Measurements from ENCODE around the gene PARP4.
"Not testable (repeated sequence)": the region's sequence is repeated elsewhere in the genome, so short reads cannot be mapped to it uniquely, and the experiment has no call there.

Gene PARP4

DNA sequence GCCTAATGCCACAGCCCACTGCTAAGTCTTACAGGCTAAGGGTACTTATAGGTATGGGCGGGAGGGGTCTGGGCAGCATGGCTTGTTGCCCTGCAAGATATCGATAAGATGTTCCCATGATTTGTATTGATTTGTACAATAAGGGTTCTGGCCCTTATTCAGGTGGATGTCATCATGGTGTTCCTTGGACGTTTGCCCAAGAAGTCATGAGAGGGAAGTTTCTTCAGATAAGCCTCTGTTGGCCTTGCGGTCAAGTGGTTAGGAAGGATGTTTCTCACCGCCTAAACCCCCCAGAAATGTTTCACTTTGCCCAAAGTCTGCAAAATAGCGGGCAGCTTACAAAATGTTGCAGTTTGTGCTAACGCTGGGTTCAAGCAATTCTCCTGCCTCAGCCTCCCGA lies 7.3 kb downstream of the PARP4 start:
- DNase-seq = no peak

DNA sequence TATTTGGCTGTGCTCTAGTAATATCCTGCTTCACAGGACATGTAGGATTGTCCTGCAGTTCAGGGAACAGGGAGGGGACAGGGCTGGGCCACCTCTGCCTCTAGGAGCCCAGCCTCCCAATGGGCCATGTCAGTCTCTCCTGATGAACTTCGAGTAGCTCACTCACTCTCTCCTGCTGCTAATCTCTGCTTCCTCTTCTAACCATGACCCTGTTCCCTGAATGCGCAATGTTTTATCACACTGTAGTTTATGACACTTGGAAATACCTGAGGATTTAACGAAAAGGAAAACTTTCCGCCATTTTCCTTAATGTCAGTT lies 9.2 kb downstream of the PARP4 start:
- DNase-seq = no peak

DNA sequence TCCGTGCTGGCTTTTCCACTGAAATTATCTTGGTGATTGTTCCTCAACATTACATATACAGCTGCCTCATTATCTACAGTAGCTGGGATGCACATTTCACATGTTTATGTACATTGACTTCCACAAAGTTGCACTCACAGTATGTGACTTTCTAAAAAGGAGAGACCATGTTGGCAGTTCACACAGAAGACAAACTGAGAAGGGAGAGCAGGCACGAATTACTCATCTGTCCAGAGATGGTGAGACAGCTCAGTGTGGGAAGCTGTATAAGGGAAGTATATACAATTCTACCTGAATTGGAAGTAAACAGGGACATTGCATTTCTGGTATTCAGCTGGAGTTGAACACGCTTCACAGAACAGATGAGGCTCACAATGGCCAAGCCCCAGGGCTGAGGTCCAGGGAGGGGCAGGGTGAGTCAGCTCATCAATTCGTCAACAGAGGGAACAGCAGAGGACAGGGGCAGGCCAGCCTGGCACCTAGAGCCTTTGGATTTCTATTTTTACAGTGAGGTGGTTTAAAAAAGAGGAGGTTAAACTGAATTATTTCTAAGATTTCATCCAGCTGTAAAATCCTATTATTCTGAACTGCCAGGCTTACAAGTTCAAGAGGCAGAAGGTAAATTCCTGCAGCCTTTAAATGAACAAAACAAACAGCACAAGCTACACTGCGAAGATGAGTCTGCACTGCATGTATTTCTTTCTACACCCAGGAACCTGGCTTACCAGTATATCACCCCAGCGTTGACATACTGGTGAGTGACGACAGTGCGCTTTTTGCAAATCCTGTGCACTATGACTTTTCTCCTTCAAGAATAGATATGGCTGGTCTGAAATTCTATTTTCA lies 9.8 kb downstream of the PARP4 start:
- no peak for DNase-seq

DNA sequence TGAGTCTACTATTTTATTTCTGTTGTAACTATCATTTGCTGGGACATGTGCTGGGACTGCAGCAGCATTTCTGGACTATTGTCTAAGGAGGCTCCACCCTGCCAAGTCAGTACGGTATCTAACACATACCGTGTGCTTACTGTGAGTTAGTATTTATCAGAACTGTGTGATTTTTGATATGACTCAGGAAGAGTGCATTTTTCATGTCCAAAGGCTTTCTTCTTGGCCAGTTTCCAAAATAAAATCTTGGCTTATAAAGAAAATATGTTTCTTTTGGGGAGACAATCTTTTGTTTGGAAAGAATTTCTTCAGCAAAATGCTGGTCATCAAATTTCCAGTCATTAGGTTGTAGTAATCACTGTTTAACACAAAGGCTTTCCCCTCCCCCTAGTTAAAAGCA lies 11.6 kb downstream of the PARP4 start:
- no peak for DNase-seq

DNA sequence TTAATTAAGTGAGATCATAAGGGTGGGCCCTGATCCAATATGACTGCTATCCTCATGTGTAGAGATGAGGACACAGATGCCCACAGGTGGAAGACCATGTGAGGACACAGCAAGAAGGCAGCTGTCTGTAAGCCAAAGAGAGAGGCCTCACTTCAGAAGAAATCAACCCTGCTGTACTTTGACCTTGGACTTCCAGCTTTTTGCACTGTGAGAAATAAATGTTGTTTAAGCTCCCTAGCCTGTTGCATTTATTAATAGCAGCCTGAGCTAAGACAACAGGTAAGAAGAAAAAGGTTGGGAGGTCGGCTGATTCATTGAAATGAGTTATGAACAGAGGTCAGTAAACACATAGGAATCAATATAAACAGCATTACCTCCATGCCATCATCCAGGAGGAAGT lies 14.8 kb downstream of the PARP4 start:
- DNase-seq = no peak

DNA sequence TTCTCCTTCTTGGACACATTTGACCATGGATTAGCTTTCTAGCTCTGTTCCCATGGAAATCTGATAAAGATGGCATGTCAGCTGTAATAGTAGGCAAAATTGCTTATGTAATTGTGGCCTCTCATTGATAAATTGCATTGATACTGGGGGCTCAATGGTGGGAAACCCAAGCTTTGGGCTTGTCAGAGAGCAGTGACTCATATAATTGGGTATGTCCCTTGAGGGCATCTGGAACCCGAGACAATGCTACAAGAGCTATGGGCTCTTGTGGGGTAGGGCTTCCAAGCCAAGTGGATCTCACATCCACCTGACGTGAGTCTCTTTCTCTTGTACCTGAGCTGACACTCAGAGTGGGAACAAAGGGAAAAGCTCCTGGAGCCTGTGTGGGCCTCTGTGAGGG lies 16.3 kb downstream of the PARP4 start:
- DNase-seq = not testable (repeated sequence)

DNA sequence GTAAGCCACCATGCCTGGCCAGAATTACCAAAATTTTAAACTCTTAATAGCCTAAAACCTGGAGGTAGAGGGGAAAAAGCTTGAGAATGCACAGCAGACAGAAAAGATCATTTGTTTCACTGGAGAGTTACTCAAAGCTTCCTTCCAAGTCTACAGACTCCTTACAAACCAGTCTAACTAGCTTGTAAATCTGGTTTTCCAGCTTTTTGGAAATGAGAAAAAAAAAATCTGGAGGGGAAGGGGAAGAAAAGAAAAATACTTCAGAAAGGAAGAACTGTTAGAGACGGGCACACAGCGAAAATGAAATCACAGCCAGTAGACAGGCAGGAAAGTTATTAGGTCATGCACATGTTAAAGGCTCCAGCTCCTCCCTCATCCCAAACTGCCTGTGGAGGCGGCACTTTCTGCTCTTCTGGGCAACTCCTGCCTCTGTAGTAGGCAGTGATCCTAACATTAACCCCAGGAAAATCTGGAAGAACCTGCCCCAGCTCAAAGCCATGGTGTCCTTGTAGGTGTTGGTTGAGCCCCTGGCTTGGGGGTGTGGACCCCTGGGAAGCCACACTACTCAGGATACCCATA lies 17.3 kb downstream of the PARP4 start:
- no peak for DNase-seq

DNA sequence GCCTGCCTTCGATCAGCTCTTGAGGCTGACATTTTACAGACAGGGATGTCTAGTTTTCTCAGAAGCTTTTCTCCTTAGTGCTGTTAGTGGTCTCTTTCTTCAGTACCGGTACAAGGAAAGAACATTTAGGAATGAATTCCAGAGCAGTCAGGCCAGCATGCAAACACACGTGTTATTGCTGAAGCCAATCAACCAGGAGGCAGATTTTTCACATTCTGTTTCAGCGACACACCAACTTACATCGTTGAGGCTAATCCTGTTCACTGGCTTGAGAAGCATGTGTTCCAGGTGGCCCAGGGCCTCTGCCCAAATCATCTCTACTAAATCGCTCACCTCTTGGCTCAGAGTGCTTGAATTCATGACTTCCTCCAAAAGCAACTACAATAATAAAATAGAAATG lies 19.2 kb downstream of the PARP4 start:
- DNase-seq = no peak

DNA sequence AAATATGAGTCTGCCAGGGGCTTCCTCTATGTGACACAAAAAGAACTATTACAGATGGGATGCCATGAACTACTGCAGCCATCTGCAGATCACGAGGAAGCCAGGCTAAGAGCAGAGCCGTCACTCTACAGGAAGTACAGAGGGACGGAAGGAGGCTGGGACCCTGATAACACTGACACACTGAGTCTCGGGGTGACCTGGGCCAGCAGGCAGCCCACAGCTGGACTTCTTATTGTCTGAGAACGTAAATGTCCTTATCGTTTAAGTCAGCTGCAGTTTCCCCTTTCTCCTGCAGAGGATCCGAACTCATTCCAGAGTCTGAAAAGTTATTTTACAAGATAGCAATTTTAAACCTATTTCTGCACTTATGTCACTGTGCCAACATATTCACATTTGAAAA lies 20.7 kb downstream of the PARP4 start:
- DNase-seq = no peak

DNA sequence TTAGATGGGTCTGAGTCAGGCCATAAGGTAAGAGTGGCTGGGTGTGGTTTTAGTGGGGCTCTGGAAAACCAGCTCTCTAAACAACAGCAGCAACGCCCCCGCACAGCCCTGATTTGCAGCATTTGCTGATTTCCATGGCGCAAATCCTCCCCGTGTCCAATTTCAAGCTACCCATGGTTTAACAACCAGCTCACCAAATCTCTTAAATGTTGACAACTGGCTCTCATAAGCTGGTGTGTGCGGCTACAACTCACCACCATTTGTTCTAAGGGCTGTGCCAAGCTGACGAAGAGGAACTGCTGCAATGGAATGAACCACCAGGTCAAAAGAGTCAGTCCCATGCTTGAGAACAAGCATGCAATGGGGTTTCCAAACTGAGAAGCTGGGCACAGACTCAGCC lies 22.9 kb downstream of the PARP4 start:
- DNase-seq = no peak

DNA sequence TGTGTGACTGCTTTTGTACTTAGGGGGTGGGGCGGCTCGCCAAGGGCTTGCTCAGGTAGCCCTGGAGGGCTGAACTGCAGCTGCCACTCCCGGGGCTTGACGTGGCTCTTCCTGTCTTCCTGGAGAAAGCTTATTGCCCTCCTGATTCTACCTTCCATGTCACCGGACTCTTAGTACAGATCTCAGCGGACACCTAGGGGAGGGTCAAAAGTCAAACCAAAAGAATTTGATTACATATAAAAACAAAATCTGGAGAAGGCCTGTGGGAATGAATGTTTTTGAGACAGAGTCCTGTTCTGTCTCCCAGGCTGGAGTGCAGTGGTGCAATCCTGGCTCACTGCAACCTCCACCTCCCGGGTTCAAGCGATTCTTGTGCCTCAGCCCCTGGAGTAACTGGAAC lies 24.5 kb downstream of the PARP4 start:
- not testable (repeated sequence) for DNase-seq

DNA sequence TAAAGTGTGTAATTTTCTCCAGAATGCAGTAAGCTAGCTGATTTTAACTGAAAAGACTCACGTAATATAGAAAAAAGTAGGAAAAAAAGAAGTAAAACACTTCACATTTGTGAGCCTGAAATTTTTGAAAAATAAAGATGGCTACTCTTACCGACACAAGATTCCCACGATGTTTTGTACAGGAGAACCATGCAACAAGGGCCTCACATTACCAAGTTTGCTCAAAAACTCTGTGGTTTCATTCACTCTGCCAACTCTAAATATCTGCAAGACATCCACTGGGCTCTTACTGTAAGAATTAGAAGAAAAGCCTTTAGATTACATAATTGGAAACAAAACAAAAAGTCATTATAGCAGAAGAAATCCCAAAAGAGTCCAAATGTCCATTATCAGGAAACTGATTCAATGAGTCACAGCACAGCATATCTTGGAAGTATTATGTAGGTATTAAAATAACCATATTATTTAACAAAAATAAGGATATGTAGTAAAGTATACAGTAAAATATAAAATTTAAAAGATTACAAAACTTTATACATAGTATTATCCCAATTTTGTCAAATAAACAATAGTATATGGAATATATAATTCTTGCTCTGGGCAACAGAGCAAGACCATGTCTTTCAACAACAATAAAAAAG lies 26.4 kb downstream of the PARP4 start:
- DNase-seq = not testable (repeated sequence)

DNA sequence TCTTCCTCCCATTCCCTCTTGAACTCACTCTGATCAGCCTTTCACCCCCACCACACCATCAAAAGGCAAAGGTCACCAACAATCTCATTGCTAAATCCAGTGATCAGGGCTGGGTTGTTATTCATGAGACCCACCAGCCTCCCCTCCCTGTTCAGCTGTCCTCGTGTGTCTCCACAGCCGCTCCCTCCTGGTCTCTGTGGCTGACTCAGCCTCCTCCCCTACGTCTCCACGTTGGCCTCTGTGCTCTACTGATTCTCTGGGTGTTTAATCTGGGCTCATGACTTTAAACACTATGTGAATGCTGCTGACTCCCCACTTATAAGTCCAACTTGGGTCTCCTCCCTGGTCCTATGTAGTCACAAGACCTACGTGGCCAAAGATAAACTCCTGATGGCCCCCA lies 38.9 kb downstream of the PARP4 start:
- DNase-seq = no peak

DNA sequence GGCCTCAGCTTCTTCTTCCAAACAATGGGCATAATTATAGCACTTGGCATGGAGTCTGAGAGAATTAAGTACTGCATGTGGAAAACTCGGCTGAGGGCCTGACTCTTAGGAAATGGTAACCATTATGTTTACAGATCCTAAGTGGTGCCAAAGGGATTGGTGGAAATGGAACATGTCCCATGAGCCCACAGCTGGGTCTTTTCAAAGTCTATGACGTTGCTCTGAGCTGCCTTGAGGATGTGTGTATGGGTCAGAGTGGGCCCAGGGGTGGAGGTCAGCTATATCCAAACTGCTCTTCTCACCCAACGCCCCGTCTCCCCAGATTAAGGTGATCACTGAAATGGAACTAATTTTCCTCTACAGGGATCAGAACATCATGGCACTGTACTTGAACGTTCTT lies 40.4 kb downstream of the PARP4 start:
- DNase-seq = not testable (repeated sequence)

DNA sequence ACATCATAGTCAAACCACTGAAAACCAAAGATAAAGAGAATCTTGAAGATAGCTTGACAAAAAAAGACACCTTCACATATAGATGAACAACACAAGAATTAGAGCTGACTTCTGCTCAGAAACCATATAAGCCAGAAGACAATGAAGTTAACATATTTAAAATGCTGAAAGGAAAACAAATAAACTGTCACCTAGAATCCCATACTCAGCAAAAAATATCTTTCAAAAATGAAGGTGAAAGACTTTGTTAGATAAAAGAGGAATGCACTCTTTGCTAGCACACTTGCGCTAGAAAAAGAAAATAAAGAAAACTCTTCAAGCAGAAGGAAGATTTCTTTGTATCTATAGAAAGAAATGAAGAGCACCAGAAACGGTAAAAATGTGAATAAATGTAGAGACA lies 49.5 kb downstream of the PARP4 start:
- DNase-seq = no peak

DNA sequence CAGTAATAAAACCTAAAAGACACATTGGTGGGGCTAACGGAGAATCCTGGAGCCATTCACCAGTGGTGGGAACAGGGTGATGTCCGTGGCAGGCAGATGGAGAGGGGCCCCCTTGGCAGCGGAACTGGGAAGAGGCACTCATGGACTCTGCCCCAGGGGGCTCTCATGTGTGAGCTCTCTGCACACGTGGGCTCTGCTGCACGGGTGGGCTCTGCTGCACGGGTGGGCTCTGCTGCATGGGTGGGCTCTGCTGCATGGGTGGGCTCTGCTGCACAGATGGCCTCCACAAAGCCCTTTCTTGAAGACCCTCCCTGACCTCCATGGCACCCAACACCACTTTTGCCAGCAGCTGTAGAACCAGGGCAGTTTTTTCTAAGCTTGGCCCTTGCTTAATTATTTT lies 52.3 kb downstream of the PARP4 start:
- DNase-seq = no peak

DNA sequence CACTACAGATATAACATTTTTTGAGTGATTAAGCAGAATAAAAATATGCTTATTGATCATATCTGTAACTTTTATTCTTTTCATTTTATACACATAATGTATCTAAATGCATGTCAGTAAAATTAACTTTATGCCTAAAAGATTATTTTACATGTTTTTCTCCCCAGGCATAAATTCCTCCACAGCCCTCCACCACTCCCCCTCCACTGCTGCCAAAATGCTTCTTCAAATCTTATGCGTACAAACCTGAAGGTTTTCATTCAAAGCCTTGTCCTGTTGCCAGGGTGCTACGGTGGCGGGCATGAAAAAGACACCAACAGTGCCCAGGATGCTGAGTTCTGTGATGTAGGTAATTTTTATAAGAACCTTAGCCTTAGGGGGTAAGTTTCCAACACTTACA lies 52.9 kb downstream of the PARP4 start:
- no peak for DNase-seq

DNA sequence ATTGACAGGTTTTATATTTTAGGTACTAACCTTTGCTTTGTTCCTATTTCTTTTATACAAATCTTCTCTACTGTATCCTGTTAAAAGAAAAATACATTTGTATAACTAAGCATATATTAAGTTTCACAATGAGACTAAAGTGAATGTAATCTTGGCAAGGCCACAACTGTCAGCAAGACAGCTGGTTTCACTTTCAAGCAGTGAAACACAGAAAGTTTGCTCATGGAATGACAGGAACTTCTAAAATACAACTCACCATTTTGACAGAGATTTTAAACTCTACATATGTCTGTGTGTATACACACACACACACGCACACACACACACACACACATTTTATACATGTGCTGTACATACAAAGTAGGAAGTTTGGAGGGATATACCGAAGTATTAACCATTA lies 53.3 kb downstream of the PARP4 start:
- DNase-seq = no peak

DNA sequence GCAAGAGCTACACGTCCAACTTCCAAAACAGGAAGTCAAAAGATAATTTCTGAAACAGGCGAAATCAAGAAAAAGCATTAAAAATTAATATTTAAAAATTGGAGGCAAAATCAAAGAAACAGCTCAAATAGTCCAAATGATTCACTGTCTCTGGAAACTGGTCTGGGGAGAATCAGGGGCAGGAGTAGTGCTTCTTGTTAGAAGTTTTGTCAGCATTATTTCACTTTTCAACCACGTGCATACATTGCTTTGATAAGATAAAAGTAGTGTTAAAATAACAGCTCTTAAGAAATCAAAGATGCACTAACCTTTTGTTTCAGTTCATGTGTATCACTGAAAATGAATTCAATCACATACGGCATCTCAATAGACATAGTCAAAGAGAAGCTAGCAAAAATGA lies 53.8 kb downstream of the PARP4 start:
- no peak for DNase-seq

DNA sequence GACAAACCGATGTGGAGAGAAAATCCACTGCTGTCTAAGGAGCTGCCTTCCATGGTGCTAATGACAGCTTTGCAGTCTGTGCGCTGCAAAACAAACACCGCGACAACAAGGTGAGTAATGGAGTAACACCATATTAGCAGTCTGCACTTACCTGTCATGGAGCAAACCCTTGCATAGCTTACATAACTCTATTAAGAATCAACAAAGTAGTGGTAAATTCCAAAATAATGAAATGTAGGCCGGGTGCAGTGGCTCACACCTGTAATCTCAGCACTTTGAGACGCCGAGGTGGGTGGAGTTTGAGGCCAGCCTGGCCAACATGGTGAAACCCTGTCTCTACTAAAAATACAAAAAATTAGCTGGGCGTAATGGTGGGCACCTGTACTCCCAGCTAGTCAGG lies 56.2 kb downstream of the PARP4 start:
- DNase-seq = no peak

DNA sequence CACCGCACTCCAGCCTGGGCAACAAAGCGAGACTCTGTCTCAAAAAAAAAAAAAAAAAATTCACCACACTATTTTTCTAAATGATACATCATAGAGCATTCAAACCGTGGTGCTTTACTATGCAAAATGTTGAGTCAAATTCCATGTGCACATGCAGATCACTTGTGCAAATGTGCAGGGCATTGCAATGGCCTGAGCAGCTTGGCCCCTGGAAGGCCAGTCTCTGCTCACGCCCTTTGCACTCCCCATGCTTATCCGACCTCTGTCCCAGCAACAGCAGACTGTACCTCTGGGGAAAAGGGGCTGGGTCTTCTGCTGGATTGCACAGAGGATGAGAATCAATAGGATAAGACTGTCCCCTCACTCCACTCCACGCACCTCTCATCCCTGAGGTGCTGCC lies 58.5 kb downstream of the PARP4 start:
- no peak for DNase-seq

DNA sequence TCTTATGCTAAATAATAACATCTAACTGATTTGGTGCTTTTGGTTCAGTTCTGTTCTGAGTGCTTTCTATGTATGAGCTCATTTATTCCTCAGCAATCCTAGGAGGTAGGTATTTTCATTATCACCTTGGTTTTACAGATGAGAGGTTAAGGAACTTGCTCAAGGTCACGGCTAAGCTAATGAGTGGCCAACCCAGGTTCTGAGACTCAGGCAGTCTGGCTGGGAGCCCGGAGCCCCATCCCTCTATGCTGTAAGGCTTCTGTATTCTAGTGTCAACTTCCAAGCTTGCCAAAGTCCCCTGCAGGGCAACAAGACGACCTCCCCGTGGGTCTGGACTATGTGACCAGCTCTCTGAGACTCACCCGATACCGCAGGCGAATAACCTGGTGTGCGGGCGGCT lies 60.5 kb downstream of the PARP4 start:
- no peak for DNase-seq

DNA sequence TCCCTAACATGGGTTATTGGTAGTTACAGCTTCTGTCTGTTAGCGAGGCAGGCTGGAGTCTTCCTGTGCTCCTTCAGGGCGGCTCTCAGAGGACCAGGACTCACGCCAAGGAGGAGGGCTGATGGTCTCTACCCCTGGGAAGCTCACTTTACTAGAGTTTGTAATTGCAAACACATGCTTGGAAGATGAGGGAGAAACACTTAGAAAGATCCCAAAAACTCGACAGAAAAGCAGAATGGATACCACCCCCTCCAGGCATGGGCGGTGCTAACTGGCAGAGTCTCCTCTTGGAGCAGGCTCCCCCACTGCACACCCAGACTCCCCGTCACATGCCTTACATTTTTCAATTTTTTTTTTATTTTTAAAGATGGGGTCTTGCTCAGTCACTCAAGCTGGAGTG lies 62.0 kb downstream of the PARP4 start:
- peak; percentile 73 for DNase-seq

DNA sequence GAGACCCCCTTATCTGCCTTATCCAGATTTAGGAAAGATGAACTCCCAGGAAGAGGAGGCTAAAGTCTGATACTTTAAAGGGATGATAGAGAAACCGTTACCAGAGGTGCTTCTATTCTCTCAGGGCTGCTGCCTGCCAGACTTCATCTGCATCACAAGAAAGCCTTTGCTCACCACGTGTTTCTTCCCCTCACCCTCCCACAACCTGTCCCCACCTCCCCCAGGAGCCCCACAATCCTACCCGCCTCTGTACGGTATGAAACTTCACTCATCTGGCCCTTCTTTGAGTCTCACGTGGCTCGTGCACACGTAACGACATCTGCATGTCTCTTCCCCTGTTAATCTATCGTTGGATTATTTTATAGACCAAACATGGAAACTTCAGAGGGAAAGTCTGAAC lies 67.7 kb downstream of the PARP4 start:
- not testable (repeated sequence) for DNase-seq

DNA sequence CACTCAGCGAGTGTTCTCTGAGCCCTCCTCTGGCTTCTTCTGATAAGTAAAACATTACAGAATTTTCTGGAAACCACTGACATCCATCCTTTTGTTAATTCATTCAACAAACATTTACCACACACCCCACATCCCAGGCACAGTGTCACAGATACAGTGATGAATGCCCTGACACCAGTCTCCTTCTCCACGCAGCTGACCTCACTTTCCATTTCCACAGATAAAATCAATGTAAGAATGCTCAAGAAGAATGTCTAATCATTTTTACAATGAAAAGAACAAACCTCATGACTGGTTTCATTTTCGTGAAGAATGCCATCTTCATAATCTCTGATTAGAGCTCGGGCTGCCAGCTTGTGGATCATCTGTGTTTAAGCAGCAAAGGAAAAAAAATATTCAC lies 69.2 kb downstream of the PARP4 start:
- no peak for DNase-seq
